WTC11 (cell line): Measurements from ENCODE around the gene KNG1. TPM values are rescaled to one million over a fixed set of nuclear protein-coding genes. Genes with fewer than 3 reads are reported as not detected.

Experiments
- ATAC-seq: fragments of 200-7000 bp; cut with Tn5 transposase; 2 replicates; pipeline ENCODE4 v1.10.0; 2021; ENCODE audit warnings: mild to moderate bottlenecking, moderate library complexity
- CTCF ChIA-PET: fragments of 300-600 bp; sonication (Branson Sonifier 250); formaldehyde crosslinking; loops from one replicate; lab custom pipeline; 2021; ENCODE audit warnings: antibody characterized with exemption; lab: Charles Lee
- POLR2A ChIA-PET: fragments of 350-600 bp; sonication (Branson Sonifier 250); formaldehyde crosslinking; loops from one replicate; lab custom pipeline; 2021; ENCODE audit warnings: antibody characterized with exemption; lab: Charles Lee
- DNase-seq: peaks from one replicate; pipeline ENCODE4 v3.0.0; 2021; ENCODE audit warnings: low spot score
- H3K27ac Mint-ChIP-seq: 2 replicates; pipeline ENCODE4 v1.8.0; 2021; ENCODE audit warnings: mixed read lengths
- H3K27me3 Mint-ChIP-seq: 2 replicates; pipeline ENCODE4 v1.8.0; 2021; ENCODE audit warnings: low read depth, mild to moderate bottlenecking, moderate library complexity, mixed read lengths
- H3K36me3 Mint-ChIP-seq: 2 replicates; pipeline ENCODE4 v1.8.0; 2021; ENCODE audit warnings: mixed read lengths
- H3K4me1 Mint-ChIP-seq: 2 replicates; pipeline ENCODE4 v1.8.0; 2022; ENCODE audit warnings: mixed read lengths
- H3K4me3 Mint-ChIP-seq: 2 replicates; pipeline ENCODE4 v1.8.0; 2021; ENCODE audit warnings: mild to moderate bottlenecking, moderate library complexity, mixed read lengths
- H3K9me3 Mint-ChIP-seq: 2 replicates; pipeline ENCODE4 v1.8.0; 2021; ENCODE audit warnings: mixed read lengths
- CREB1 ChIP-seq: sonication (generic); formaldehyde crosslinking; IDR thresholded peaks from 2 replicates; pipeline ENCODE4 v1.8.0; 2023; ENCODE audit warnings: mild to moderate bottlenecking, missing genetic modification reagents
- ELF4 ChIP-seq: sonication (generic); formaldehyde crosslinking; IDR thresholded peaks from 2 replicates; pipeline ENCODE4 v1.8.1; 2022; ENCODE audit warnings: low read depth, mild to moderate bottlenecking, moderate library complexity, missing genetic modification reagents
- EMX1 ChIP-seq: fragments of 250-450 bp; sonication (Bioruptor Pico); IDR thresholded peaks from 2 replicates; pipeline ENCODE4 v1.8.0; 2021; ENCODE audit warnings: mild to moderate bottlenecking
- FOXP1 ChIP-seq: sonication (generic); formaldehyde crosslinking; IDR thresholded peaks from 2 replicates; pipeline ENCODE4 v1.8.0; 2022; ENCODE audit warnings: missing genetic modification reagents, mild to moderate bottlenecking, moderate library complexity, borderline replicate concordance
- FOXP4 ChIP-seq: sonication (generic); formaldehyde crosslinking; IDR thresholded peaks from 2 replicates; pipeline ENCODE4 v1.8.0; 2022; ENCODE audit warnings: mild to moderate bottlenecking, missing genetic modification reagents
- IRF2 ChIP-seq: sonication (generic); formaldehyde crosslinking; IDR thresholded peaks from 2 replicates; pipeline ENCODE4 v1.8.0; 2022; ENCODE audit warnings: low read depth, missing genetic modification reagents, borderline replicate concordance
- NFE2L1 ChIP-seq: sonication (generic); formaldehyde crosslinking; IDR thresholded peaks from 2 replicates; pipeline ENCODE4 v1.8.1; 2023; ENCODE audit warnings: missing genetic modification reagents
- NR1H2 ChIP-seq: sonication (generic); formaldehyde crosslinking; IDR thresholded peaks from 2 replicates; pipeline ENCODE4 v1.9.0; 2021; ENCODE audit warnings: mild to moderate bottlenecking, moderate library complexity, missing genetic modification reagents
- NR2C2 ChIP-seq: sonication (generic); formaldehyde crosslinking; IDR thresholded peaks from 2 replicates; pipeline ENCODE4 v1.8.0; 2022; ENCODE audit warnings: mild to moderate bottlenecking, missing genetic modification reagents
- RELA ChIP-seq: sonication (generic); formaldehyde crosslinking; IDR thresholded peaks from 2 replicates; pipeline ENCODE4 v1.8.1; 2022; ENCODE audit warnings: missing genetic modification reagents, mild to moderate bottlenecking, borderline replicate concordance
- RORB ChIP-seq: fragments of 250-450 bp; sonication (Bioruptor Pico); IDR thresholded peaks from 2 replicates; pipeline ENCODE4 v1.9.0; 2021; ENCODE audit warnings: mild to moderate bottlenecking
- SMAD4 ChIP-seq: sonication (generic); formaldehyde crosslinking; IDR thresholded peaks from 2 replicates; pipeline ENCODE4 v1.8.0; 2022; ENCODE audit warnings: mild to moderate bottlenecking, missing genetic modification reagents
- STAT6 ChIP-seq: sonication (generic); formaldehyde crosslinking; conservative IDR thresholded peaks from 2 replicates; pipeline ENCODE4 v1.8.1; 2023; ENCODE audit warnings: mild to moderate bottlenecking, low read depth, missing genetic modification reagents, moderate library complexity
- TEAD4 ChIP-seq: sonication (generic); formaldehyde crosslinking; IDR thresholded peaks from 2 replicates; pipeline ENCODE4 v1.8.0; 2022; ENCODE audit warnings: mild to moderate bottlenecking, missing genetic modification reagents
- ZNF281 ChIP-seq: sonication (generic); formaldehyde crosslinking; IDR thresholded peaks from 2 replicates; pipeline ENCODE4 v1.8.0; 2023; ENCODE audit warnings: mild to moderate bottlenecking, missing genetic modification reagents
- ZNF396 ChIP-seq: fragments of 250-450 bp; sonication (Bioruptor Pico); IDR thresholded peaks from 2 replicates; pipeline ENCODE4 v1.8.0; 2021; ENCODE audit warnings: mild to moderate bottlenecking, moderate library complexity, borderline replicate concordance
- total RNA-seq: library from RNA; stranded (reverse); gene quantifications from 3 replicates; pipeline ENCODE4 v1.2.3, GENCODE V29; 2021

KNG1 gene
- total RNA-seq, 1 experiment from 2014 or later, result 0.13 TPM

- DNase-seq (no peak), ATAC-seq (no peak)
- ChIA-PET CTCF (interaction anchor here (1.4 kb wide), 1 partner anchor 103 kb away, joined by 3 read pairs; no protein-coding TSS in a partner anchor), POLR2A (no interaction called here)
- Mint-ChIP-seq H3K27ac (no peak overlapping the region), H3K4me1 (peaks cover 9% of the 10 kb centered on the region), H3K4me3 (no peak overlapping the region), H3K9me3 (peaks cover 2% of the 10 kb centered on the region; the same call in 1 of the 2 replicates), H3K36me3 (no peaks in the 10 kb centered on the region), H3K27me3 (no peaks in the 10 kb centered on the region)
- TF ChIP-seq FOXP1, result no peak
Measured at GRCh38 chr3:186719945-186720739, 3.0 kb downstream of the KNG1 start.

- POLR2A ChIA-PET, result no interaction called here
- CTCF ChIA-PET, result interaction anchor here (0.6 to 3.1 kb wide), 4 partner anchors 14 to 230 kb away, joined by 3 to 17 read pairs (median 6); no protein-coding TSS in a partner anchor
- peaks cover 11% of the 10 kb centered on the region for H3K4me1 Mint-ChIP-seq
- no peaks in the 10 kb centered on the region for H3K27me3 Mint-ChIP-seq
- no peak overlapping the region for H3K27ac Mint-ChIP-seq
- DNase-seq, result peak; percentile 32
- TF ChIP-seq RORB (CRISPR knock-in tag), result no peak
- no peak for TF ChIP-seq NR2C2 (CRISPR knock-in tag)
- TF ChIP-seq TEAD4 (CRISPR knock-in tag), result no peak
- TF ChIP-seq CREB1 (CRISPR knock-in tag), result no peak
- no peak for TF ChIP-seq EMX1 (CRISPR knock-in tag)
- no peak for TF ChIP-seq RELA
- TF ChIP-seq NR1H2 (CRISPR knock-in tag), result no peak
- no peak for TF ChIP-seq NFE2L1
- no peak for TF ChIP-seq SMAD4 (CRISPR knock-in tag)
- TF ChIP-seq ZNF396 (CRISPR knock-in tag), result no peak
- no peak for TF ChIP-seq FOXP4
- no peak for TF ChIP-seq STAT6 (CRISPR knock-in tag)
- no peak for TF ChIP-seq IRF2 (CRISPR knock-in tag)
- TF ChIP-seq ELF4 (CRISPR knock-in tag), result no peak
- TF ChIP-seq ZNF281 (CRISPR knock-in tag), result no peak
- no peak overlapping the region for H3K4me3 Mint-ChIP-seq
- ATAC-seq, result peak; percentile 96
- no peaks in the 10 kb centered on the region for H3K36me3 Mint-ChIP-seq
- H3K9me3 Mint-ChIP-seq, result peaks cover 4% of the 10 kb centered on the region; the same call in 1 of the 2 replicates
Measured at GRCh38 chr3:186722457-186722856, 5.3 kb downstream of the KNG1 start.
